ENCODE results near the gene APP.

DNA sequence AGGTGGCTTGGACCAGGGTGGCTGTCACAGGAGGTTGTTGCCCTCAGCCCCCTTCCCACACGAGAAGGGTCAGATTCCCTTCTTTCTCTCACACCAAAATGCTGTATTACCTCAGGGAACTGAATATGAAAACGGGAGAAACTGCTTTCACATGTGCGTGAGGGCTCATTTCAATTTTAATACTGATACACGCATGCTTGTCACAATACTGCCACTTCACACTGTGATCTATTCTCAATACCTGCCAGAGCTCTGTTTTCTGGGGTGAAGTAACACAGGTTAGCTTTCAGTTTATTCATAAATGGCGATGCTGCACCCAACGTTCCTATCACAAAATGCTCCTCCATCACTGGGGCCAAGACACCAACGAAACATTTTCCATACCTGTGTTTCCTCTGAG lies 181.8 kb downstream of the APP start:
- TF ChIP-seq CTCF (IDR thresholded peaks at IDR 0.05) (no peak), POLR2A (IDR thresholded peaks at IDR 0.05) (no peak)
